ENCODE measurements around the gene GRIA4.
"Not testable (repeated sequence)": the region's sequence is repeated elsewhere in the genome, so short reads cannot be mapped to it uniquely, and the experiment has no call there.

Gene GRIA4

DNA sequence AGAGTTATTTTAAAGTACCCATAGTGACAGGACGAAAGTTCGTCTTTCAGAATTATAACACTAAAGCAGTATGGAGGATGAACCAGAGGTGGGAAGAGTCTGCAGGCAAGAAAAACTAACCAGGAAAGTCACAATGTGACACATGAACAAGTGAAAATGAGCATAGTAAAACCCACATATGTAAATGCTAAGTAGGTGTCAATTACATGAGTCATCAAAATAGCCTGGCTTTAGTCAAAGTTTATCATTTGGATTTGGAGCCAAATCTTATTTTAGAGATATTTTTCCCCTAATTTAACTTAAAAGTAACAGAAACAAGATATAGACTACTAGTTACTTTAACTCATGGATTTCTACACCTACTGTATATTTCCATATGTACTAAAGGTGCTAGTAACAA lies 159.8 kb downstream of the GRIA4 start:
- no peaks in the 10 kb centered on the region for H3K9me3 ChIP-seq (ENCODE audit: control insufficient read depth in 1 of 2, low read length in 2 of 2)
- no peaks in the 10 kb centered on the region for H3K27me3 ChIP-seq (ENCODE audit: low read depth, low read length)
- H3K4me3 ChIP-seq (ENCODE audit: low read depth in 1 of 2, low read length in 2 of 2), result no peak overlapping the region
- no peak overlapping the region for H3K27ac ChIP-seq (ENCODE audit: low read length)
- H3K4me1 ChIP-seq (ENCODE audit: control insufficient read depth in 1 of 2, insufficient read depth in 2 of 2, low read length in 2 of 2), result no peaks in the 10 kb centered on the region
- H3K36me3 ChIP-seq (ENCODE audit: control insufficient read depth in 1 of 2, insufficient read depth in 2 of 2, low read length in 2 of 2), result no peaks in the 10 kb centered on the region

DNA sequence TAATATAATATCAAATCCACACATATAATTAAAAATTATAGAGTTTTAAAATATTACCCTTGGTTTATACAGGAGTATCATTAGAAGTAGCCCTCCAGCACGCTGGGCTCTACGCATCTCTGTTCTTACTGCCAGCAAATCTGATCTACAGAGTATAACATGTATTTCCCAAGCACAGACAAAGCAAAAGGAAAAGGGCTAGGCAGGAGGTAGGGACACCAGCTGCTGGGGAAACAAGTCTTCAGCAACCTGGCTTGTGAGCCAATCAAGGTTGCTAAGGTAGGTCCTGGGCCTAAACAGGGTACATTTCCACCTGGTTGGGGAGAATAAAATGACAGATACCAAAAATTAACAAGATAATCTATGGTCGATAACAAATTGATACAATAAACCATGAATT lies 163.6 kb downstream of the GRIA4 start:
- not testable (repeated sequence) for H3K4me3 ChIP-seq (ENCODE audit: low read depth in 1 of 2, low read length in 2 of 2); H3K9me3 ChIP-seq (ENCODE audit: control insufficient read depth in 1 of 2, low read length in 2 of 2); H3K27ac ChIP-seq (ENCODE audit: low read length); H3K36me3 ChIP-seq (ENCODE audit: control insufficient read depth in 1 of 2, insufficient read depth in 2 of 2, low read length in 2 of 2); H3K27me3 ChIP-seq (ENCODE audit: low read depth, low read length); H3K4me1 ChIP-seq (ENCODE audit: control insufficient read depth in 1 of 2, insufficient read depth in 2 of 2, low read length in 2 of 2)

DNA sequence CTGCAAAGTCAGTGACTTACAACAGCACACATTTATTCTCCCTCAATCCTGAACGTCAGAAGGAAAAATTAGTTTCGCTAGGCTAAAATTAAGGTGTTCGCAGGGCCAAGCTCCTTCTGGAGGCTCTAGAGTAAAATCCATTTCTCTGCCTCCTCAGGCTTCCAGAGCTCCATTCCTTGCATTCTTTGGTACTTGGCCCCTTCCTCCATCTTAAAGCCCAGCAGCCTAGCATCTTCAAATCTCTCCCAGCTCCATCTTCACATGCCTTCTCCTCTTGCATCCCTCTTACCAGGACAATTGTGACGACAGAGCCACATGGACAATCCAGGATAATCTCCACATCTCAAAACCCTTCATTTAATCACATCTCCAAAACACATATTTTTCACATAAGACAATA lies 165.0 kb downstream of the GRIA4 start:
- Histone ChIP-seq H3K36me3 (ENCODE audit: control insufficient read depth in 1 of 2, insufficient read depth in 2 of 2, low read length in 2 of 2) (no peaks in the 10 kb centered on the region), H3K4me1 (ENCODE audit: control insufficient read depth in 1 of 2, insufficient read depth in 2 of 2, low read length in 2 of 2) (no peaks in the 10 kb centered on the region), H3K27ac (ENCODE audit: low read length) (no peak overlapping the region), H3K9me3 (ENCODE audit: control insufficient read depth in 1 of 2, low read length in 2 of 2) (no peaks in the 10 kb centered on the region), H3K27me3 (ENCODE audit: low read depth, low read length) (no peaks in the 10 kb centered on the region), H3K4me3 (ENCODE audit: low read depth in 1 of 2, low read length in 2 of 2) (no peak overlapping the region)

DNA sequence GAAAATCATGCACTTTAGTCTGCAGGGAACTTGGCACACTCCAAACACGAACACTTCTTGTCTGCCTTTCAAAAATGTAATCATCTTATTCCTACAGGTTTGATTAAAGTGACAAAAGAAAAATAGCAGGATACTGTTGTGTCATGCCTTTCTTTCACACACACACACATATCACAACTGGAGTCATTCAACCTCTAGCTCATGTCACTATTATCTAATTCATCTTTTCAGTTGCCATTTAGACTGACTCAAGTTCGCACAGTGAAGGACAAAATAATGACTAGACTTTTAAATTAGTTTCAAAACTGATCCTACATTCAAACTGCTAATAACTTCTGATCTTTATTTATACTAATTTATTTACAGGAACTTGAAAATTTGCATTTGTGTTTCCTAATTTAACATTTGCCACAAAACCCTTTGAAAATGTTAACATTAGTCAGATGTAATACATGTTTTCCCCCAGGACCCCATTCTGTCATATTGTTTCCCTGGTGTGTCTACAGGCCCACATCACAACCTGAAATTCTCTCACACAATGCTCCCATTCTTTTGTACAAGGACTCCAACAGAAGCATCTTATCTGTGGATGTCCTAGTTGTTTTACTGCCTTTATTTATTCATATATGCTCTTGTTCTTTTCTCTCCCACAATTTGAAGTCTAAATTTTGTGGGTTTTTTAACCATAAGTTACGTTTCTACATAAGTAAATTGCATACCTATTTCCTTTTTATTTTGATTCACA lies 171.1 kb downstream of the GRIA4 start:
- Histone ChIP-seq H3K4me3 (ENCODE audit: low read depth in 1 of 2, low read length in 2 of 2) (no peak overlapping the region), H3K9me3 (ENCODE audit: control insufficient read depth in 1 of 2, low read length in 2 of 2) (no peaks in the 10 kb centered on the region), H3K27me3 (ENCODE audit: low read depth, low read length) (no peaks in the 10 kb centered on the region), H3K4me1 (ENCODE audit: control insufficient read depth in 1 of 2, insufficient read depth in 2 of 2, low read length in 2 of 2) (no peaks in the 10 kb centered on the region), H3K36me3 (ENCODE audit: control insufficient read depth in 1 of 2, insufficient read depth in 2 of 2, low read length in 2 of 2) (no peaks in the 10 kb centered on the region), H3K27ac (ENCODE audit: low read length) (no peak overlapping the region)

DNA sequence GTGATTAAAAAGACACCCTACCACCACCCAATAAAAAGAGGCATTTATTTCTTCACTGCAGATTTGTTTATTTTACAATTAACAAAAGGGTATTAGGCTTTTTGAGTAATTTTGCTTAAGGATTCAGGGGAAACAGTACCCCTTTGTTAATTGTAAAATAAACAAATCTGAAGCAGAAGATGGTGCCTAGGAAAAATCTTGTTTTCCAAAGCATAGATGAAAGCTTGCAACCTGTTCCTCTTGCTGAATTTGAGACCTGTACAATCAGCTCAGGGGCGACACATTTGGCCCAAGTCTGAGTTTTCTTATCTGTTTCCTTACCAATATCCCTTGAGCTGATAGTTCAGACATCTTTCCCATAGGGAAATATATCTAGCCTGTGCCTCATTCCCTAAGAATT lies 171.9 kb downstream of the GRIA4 start:
- no peaks in the 10 kb centered on the region for H3K9me3 ChIP-seq (ENCODE audit: control insufficient read depth in 1 of 2, low read length in 2 of 2)
- H3K4me3 ChIP-seq (ENCODE audit: low read depth in 1 of 2, low read length in 2 of 2), result no peak overlapping the region
- no peaks in the 10 kb centered on the region for H3K4me1 ChIP-seq (ENCODE audit: control insufficient read depth in 1 of 2, insufficient read depth in 2 of 2, low read length in 2 of 2)
- H3K36me3 ChIP-seq (ENCODE audit: control insufficient read depth in 1 of 2, insufficient read depth in 2 of 2, low read length in 2 of 2), result no peaks in the 10 kb centered on the region
- no peak overlapping the region for H3K27ac ChIP-seq (ENCODE audit: low read length)
- no peaks in the 10 kb centered on the region for H3K27me3 ChIP-seq (ENCODE audit: low read depth, low read length)

DNA sequence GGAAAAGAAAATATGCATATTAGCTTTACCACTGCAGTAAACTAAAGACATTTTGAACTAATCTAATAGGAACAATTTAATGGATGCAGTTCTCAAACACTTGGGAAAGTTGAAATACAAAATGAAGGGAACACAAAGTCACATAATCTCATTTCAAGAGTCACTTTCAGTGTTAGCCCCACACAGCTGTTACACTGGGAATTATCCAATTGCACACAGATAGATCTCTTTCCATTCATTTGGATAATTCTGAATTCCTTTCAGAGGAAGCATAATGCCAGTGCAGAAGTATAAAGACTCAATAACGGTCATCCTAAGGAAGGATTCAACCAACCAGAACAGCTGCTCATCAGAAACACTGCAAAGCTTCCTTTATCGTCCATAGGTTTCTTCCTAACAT lies 173.3 kb downstream of the GRIA4 start:
- Histone ChIP-seq H3K9me3 (ENCODE audit: control insufficient read depth in 1 of 2, low read length in 2 of 2) (no peaks in the 10 kb centered on the region), H3K27ac (ENCODE audit: low read length) (no peak overlapping the region), H3K36me3 (ENCODE audit: control insufficient read depth in 1 of 2, insufficient read depth in 2 of 2, low read length in 2 of 2) (no peaks in the 10 kb centered on the region), H3K4me1 (ENCODE audit: control insufficient read depth in 1 of 2, insufficient read depth in 2 of 2, low read length in 2 of 2) (no peaks in the 10 kb centered on the region), H3K27me3 (ENCODE audit: low read depth, low read length) (no peaks in the 10 kb centered on the region), H3K4me3 (ENCODE audit: low read depth in 1 of 2, low read length in 2 of 2) (no peak overlapping the region)

DNA sequence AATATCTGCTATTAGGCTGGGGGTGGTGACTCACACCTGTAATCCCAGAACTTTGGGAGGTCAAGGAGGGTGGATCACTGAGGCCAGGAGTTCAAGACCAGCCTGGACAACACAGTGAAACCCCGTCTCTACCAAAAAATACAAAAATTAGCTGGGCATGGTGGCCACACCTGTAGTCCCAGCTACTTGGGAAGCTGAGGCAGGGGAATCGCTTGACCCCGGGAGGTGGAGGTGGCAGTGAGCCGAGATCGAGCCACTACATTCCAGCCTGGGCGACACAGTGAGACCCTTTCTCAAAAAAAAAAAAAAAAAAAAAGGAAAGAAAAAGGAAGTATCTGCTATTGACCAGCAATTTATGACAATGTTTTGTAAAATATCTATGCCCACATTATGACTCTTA lies 176.0 kb downstream of the GRIA4 start:
- not testable (repeated sequence) for H3K9me3 ChIP-seq (ENCODE audit: control insufficient read depth in 1 of 2, low read length in 2 of 2); H3K4me3 ChIP-seq (ENCODE audit: low read depth in 1 of 2, low read length in 2 of 2); H3K4me1 ChIP-seq (ENCODE audit: control insufficient read depth in 1 of 2, insufficient read depth in 2 of 2, low read length in 2 of 2); H3K36me3 ChIP-seq (ENCODE audit: control insufficient read depth in 1 of 2, insufficient read depth in 2 of 2, low read length in 2 of 2); H3K27ac ChIP-seq (ENCODE audit: low read length); H3K27me3 ChIP-seq (ENCODE audit: low read depth, low read length)

DNA sequence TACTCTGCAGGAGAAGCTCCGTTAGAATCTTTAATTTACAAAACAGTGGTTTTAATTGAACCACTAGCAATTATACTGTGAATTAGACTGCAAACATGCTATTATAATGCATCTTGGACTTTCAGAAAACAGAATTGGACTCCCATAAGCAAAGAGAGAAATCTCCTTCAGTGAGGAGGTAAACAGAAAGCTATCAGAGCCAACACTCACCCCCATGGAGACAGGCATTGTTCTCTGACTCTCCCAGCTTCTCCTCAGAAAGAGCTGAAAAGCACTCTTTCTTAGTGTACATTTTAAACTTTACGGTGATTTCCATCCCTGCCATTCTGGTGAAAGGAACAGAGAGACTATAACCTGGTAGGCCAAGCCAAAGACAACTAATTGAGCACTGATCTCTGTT lies 176.9 kb downstream of the GRIA4 start:
- H3K9me3 ChIP-seq (ENCODE audit: control insufficient read depth in 1 of 2, low read length in 2 of 2), result no peaks in the 10 kb centered on the region
- no peaks in the 10 kb centered on the region for H3K36me3 ChIP-seq (ENCODE audit: control insufficient read depth in 1 of 2, insufficient read depth in 2 of 2, low read length in 2 of 2)
- no peak overlapping the region for H3K27ac ChIP-seq (ENCODE audit: low read length)
- no peak overlapping the region for H3K4me3 ChIP-seq (ENCODE audit: low read depth in 1 of 2, low read length in 2 of 2)
- no peaks in the 10 kb centered on the region for H3K4me1 ChIP-seq (ENCODE audit: control insufficient read depth in 1 of 2, insufficient read depth in 2 of 2, low read length in 2 of 2)
- no peaks in the 10 kb centered on the region for H3K27me3 ChIP-seq (ENCODE audit: low read depth, low read length)

DNA sequence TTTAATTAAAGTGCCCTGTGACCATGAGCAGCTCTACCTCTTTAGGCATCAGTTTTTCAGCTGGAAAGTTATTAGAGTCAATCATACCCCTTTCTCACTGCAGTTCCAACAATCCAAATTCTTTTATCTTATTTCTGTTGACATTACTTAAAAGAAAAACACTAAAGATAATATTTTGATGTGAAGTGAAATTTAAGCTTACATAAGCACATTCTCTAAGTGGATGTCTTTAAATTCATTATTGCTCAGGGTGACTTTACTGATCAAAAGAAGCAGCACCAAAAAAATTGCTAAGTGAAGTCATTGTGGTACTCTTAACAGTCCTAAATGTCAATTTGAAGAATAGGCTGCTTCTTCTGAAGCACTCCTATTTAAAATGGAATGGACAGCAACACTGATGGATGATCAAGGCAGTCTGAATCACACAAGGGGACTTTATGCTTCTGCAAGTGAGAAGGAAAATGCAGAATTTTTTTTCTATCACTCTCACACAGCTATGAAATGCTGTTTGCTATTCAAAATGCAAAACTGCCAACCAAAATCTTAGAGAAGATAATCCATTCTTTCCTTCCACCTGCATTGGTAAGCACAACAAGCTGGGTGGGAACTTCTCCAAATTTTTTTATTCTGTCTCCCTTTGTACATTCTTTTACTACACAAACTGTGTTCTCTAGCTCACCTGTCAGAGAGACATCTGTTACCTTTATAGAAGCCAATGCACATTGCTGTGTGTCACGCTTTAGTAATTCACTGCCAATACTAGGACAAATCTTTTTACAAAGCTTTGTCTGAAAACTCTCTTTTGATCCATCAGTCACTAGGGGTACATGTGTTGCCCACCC lies 179.9 kb downstream of the GRIA4 start:
- no peaks in the 10 kb centered on the region for H3K27me3 ChIP-seq (ENCODE audit: low read depth, low read length)
- H3K4me1 ChIP-seq (ENCODE audit: control insufficient read depth in 1 of 2, insufficient read depth in 2 of 2, low read length in 2 of 2), result no peaks in the 10 kb centered on the region
- no peaks in the 10 kb centered on the region for H3K9me3 ChIP-seq (ENCODE audit: control insufficient read depth in 1 of 2, low read length in 2 of 2)
- no peaks in the 10 kb centered on the region for H3K36me3 ChIP-seq (ENCODE audit: control insufficient read depth in 1 of 2, insufficient read depth in 2 of 2, low read length in 2 of 2)
- no peak overlapping the region for H3K27ac ChIP-seq (ENCODE audit: low read length)
- no peak overlapping the region for H3K4me3 ChIP-seq (ENCODE audit: low read depth in 1 of 2, low read length in 2 of 2)

DNA sequence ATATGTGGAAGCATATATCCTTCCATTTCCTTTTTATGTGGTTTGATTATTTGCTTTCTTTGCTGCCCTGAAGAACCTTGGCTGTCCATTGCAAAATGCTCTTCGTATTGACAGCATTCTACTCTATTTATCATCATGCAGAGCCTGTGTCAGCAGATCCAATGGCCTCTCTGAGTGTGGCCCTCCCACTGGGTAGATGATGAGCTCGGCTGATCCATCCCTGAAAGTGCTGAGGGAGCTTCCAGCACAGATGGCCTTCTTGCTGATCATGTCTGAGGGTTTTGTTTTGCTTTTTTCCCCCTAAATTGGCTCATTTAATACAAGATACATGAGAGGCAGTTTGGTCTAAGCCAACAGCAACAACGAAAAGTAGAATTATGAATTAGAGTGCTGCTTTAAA lies 181.0 kb downstream of the GRIA4 start:
- Histone ChIP-seq H3K4me3 (ENCODE audit: low read depth in 1 of 2, low read length in 2 of 2) (no peak overlapping the region), H3K27me3 (ENCODE audit: low read depth, low read length) (no peaks in the 10 kb centered on the region), H3K36me3 (ENCODE audit: control insufficient read depth in 1 of 2, insufficient read depth in 2 of 2, low read length in 2 of 2) (no peaks in the 10 kb centered on the region), H3K27ac (ENCODE audit: low read length) (no peak overlapping the region), H3K4me1 (ENCODE audit: control insufficient read depth in 1 of 2, insufficient read depth in 2 of 2, low read length in 2 of 2) (no peaks in the 10 kb centered on the region), H3K9me3 (ENCODE audit: control insufficient read depth in 1 of 2, low read length in 2 of 2) (no peaks in the 10 kb centered on the region)

DNA sequence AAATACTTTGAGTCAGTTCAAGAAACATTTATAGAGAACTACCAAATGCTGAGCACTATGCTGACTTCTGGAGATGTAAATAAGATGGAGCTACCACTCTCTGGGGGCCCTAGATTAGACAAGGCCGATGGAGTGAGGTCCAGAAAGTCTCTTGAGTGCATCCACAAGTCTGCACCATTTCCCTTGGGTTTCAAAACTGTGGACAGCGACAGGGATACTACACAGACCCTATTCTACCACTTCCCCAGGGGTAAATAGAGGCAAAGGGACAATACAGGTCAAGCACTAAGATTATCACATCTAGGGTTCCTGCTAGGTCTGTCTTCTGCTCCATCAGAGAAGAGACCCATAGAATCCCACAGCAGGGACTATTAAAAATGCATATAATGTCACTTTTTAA lies 183.2 kb downstream of the GRIA4 start:
- no peaks in the 10 kb centered on the region for H3K9me3 ChIP-seq (ENCODE audit: control insufficient read depth in 1 of 2, low read length in 2 of 2)
- no peaks in the 10 kb centered on the region for H3K36me3 ChIP-seq (ENCODE audit: control insufficient read depth in 1 of 2, insufficient read depth in 2 of 2, low read length in 2 of 2)
- no peak overlapping the region for H3K4me3 ChIP-seq (ENCODE audit: low read depth in 1 of 2, low read length in 2 of 2)
- no peaks in the 10 kb centered on the region for H3K27me3 ChIP-seq (ENCODE audit: low read depth, low read length)
- H3K4me1 ChIP-seq (ENCODE audit: control insufficient read depth in 1 of 2, insufficient read depth in 2 of 2, low read length in 2 of 2), result no peaks in the 10 kb centered on the region
- no peak overlapping the region for H3K27ac ChIP-seq (ENCODE audit: low read length)

DNA sequence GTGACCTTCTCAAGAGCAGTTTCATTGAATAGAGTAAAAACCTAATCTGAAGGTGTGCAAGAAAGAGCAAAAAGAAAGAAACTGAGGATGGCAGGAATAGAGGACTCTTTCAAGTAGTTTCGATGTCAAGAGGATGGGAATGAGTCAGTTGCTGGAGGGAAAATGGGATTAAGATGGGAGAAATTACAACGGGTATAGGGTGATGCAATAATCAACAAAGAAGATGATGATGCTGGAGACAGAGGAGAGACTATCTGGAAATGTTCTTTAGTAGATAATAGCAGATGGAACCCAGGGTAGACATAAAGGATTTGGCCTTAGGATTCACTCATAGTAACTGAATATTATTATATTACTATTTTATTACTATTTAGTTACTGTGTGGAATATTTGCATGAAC lies 189.4 kb downstream of the GRIA4 start:
- Histone ChIP-seq H3K4me1 (ENCODE audit: control insufficient read depth in 1 of 2, insufficient read depth in 2 of 2, low read length in 2 of 2) (no peaks in the 10 kb centered on the region), H3K36me3 (ENCODE audit: control insufficient read depth in 1 of 2, insufficient read depth in 2 of 2, low read length in 2 of 2) (no peaks in the 10 kb centered on the region), H3K9me3 (ENCODE audit: control insufficient read depth in 1 of 2, low read length in 2 of 2) (no peaks in the 10 kb centered on the region), H3K27ac (ENCODE audit: low read length) (no peak overlapping the region), H3K4me3 (ENCODE audit: low read depth in 1 of 2, low read length in 2 of 2) (no peak overlapping the region), H3K27me3 (ENCODE audit: low read depth, low read length) (no peaks in the 10 kb centered on the region)
